Measurements from ENCODE around the gene BCAT1. TPM values are rescaled to one million over a fixed set of nuclear protein-coding genes. Genes with fewer than 3 reads are reported as not detected.

The BCAT1 gene
- total and polyA plus RNA-seq, 9 of the 15 experiments (the other 6 are each of a cell fraction or from before 2014, with no cell fraction given), result 38.5 to 157 (median 66.8) TPM

GRCh38 chr12:24911271-24911791, 37.6 kb downstream of the BCAT1 start (continued):
- TF ChIP-seq, protein P1, sequence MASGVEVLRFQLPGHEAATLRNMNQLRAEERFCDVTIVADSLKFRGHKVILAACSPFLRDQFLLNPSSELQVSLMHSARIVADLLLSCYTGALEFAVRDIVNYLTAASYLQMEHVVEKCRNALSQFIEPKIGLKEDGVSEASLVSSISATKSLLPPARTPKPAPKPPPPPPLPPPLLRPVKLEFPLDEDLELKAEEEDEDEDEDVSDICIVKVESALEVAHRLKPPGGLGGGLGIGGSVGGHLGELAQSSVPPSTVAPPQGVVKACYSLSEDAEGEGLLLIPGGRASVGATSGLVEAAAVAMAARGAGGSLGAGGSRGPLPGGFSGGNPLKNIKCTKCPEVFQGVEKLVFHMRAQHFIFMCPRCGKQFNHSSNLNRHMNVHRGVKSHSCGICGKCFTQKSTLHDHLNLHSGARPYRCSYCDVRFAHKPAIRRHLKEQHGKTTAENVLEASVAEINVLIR (CRISPR knock-in tag; IDR thresholded peaks at IDR 0.05), result no peak
- no peak for TF ChIP-seq ZNF311 (CRISPR knock-in tag; IDR thresholded peaks at IDR 0.05)
- 0 out of 4 replicates have a peak, but pooled peaks have one; percentile 20 to 34 for TF ChIP-seq NRF1 (conservative IDR thresholded peaks at IDR 0.05 in 1 of 2, IDR thresholded peaks at IDR 0.05 in 1 of 2)
- peak; percentile 28; the same call in 1 of the 2 replicates for TF ChIP-seq TCF3 (CRISPR knock-in tag; IDR thresholded peaks at IDR 0.05)
- TF ChIP-seq, protein P2, sequence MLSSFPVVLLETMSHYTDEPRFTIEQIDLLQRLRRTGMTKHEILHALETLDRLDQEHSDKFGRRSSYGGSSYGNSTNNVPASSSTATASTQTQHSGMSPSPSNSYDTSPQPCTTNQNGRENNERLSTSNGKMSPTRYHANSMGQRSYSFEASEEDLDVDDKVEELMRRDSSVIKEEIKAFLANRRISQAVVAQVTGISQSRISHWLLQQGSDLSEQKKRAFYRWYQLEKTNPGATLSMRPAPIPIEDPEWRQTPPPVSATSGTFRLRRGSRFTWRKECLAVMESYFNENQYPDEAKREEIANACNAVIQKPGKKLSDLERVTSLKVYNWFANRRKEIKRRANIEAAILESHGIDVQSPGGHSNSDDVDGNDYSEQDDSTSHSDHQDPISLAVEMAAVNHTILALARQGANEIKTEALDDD (IDR thresholded peaks at IDR 0.05), result 0 out of 2 replicates have a peak, but pooled peaks have one; percentile 37
- TF ChIP-seq, protein P3, sequence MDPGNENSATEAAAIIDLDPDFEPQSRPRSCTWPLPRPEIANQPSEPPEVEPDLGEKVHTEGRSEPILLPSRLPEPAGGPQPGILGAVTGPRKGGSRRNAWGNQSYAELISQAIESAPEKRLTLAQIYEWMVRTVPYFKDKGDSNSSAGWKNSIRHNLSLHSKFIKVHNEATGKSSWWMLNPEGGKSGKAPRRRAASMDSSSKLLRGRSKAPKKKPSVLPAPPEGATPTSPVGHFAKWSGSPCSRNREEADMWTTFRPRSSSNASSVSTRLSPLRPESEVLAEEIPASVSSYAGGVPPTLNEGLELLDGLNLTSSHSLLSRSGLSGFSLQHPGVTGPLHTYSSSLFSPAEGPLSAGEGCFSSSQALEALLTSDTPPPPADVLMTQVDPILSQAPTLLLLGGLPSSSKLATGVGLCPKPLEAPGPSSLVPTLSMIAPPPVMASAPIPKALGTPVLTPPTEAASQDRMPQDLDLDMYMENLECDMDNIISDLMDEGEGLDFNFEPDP (CRISPR knock-in tag; IDR thresholded peaks at IDR 0.05), result no peak
- no peak for TF ChIP-seq MAZ (CRISPR knock-in tag; conservative IDR thresholded peaks at IDR 0.05 in 1 of 2, IDR thresholded peaks at IDR 0.05 in 1 of 2)
- TF ChIP-seq NFATC3 (IDR thresholded peaks at IDR 0.05), result no peak
- peak; percentile 36; the same call in 1 of the 2 replicates for TF ChIP-seq SPI1 (IDR thresholded peaks at IDR 0.05; ENCODE audit: borderline replicate concordance, low read depth, low read length)
- TF ChIP-seq XRCC5 (IDR thresholded peaks at IDR 0.05; ENCODE audit: low read depth, low read length), result no peak
- TF ChIP-seq TEAD4 (IDR thresholded peaks at IDR 0.05; ENCODE audit: low read length), result peak; percentile 38; the same call in 1 of the 2 replicates
- no peak for TF ChIP-seq TEAD4 (CRISPR knock-in tag; IDR thresholded peaks at IDR 0.05; ENCODE audit: borderline replicate concordance)
- TF ChIP-seq PATZ1 (CRISPR knock-in tag; IDR thresholded peaks at IDR 0.05; ENCODE audit: borderline replicate concordance), result no peak
- 0 out of 2 replicates have a peak, but pooled peaks have one; percentile 10 for TF ChIP-seq MAFG (tag; conservative IDR thresholded peaks at IDR 0.05)
- TF ChIP-seq ARID1B (IDR thresholded peaks at IDR 0.05), result peak; percentile 35; the same call in 1 of the 2 replicates
- peak; percentile 27; the same call in 1 of the 2 replicates for TF ChIP-seq NCOR1 (IDR thresholded peaks at IDR 0.05)
- no peak for TF ChIP-seq HNRNPK (IDR thresholded peaks at IDR 0.05; ENCODE audit: low read depth, low read length, poor library complexity, severe bottlenecking)
- TF ChIP-seq CBFA2T2 (conservative IDR thresholded peaks at IDR 0.05), result peak; percentile 38
- no peak for TF ChIP-seq RUNX1 (IDR thresholded peaks at IDR 0.05; ENCODE audit: low read depth)
- TF ChIP-seq, protein P4, sequence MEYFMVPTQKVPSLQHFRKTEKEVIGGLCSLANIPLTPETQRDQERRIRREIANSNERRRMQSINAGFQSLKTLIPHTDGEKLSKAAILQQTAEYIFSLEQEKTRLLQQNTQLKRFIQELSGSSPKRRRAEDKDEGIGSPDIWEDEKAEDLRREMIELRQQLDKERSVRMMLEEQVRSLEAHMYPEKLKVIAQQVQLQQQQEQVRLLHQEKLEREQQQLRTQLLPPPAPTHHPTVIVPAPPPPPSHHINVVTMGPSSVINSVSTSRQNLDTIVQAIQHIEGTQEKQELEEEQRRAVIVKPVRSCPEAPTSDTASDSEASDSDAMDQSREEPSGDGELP (CRISPR knock-in tag; IDR thresholded peaks at IDR 0.05; ENCODE audit: borderline replicate concordance), result no peak
- no peak for TF ChIP-seq JUNB (CRISPR knock-in tag; conservative IDR thresholded peaks at IDR 0.05)
- no peak for TF ChIP-seq CCNT2 (IDR thresholded peaks at IDR 0.05; ENCODE audit: borderline replicate concordance, extremely low read depth, insufficient read length, low read depth, low read length)
